HG03575 (cell line): ENCODE data around the gene B3GNT4.

Experiments
- ATAC-seq: cut with Tn5 transposase; IDR thresholded peaks from one replicate; pipeline ENCODE4 v1.9.1; 2021; ENCODE audit not compliant: unreplicated experiment, insufficient number of reproducible peaks, low FRiP score; ENCODE audit errors: extremely low read depth

B3GNT4 gene

DNA sequence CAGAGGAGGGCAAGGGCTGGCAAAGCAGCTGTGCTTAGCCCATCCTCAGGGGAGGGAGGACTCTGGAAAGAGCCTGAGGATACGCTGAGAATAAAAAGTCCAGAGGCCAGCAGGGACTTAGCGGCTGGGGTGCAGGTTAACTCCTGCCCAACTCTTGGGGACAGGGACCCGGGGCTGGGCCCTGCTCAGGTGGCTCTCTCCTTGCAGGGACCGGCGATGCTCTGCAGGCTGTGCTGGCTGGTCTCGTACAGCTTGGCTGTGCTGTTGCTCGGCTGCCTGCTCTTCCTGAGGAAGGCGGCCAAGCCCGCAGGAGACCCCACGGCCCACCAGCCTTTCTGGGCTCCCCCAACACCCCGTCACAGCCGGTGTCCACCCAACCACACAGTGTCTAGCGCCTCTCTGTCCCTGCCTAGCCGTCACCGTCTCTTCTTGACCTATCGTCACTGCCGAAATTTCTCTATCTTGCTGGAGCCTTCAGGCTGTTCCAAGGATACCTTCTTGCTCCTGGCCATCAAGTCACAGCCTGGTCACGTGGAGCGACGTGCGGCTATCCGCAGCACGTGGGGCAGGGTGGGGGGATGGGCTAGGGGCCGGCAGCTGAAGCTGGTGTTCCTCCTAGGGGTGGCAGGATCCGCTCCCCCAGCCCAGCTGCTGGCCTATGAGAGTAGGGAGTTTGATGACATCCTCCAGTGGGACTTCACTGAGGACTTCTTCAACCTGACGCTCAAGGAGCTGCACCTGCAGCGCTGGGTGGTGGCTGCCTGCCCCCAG is 2.8 kb downstream of the B3GNT4 start:
- no peak for ATAC-seq

DNA sequence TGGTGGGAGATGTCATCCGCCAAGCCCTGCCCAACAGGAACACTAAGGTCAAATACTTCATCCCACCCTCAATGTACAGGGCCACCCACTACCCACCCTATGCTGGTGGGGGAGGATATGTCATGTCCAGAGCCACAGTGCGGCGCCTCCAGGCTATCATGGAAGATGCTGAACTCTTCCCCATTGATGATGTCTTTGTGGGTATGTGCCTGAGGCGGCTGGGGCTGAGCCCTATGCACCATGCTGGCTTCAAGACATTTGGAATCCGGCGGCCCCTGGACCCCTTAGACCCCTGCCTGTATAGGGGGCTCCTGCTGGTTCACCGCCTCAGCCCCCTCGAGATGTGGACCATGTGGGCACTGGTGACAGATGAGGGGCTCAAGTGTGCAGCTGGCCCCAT is 3.5 kb downstream of the B3GNT4 start:
- ATAC-seq, result no peak

DNA sequence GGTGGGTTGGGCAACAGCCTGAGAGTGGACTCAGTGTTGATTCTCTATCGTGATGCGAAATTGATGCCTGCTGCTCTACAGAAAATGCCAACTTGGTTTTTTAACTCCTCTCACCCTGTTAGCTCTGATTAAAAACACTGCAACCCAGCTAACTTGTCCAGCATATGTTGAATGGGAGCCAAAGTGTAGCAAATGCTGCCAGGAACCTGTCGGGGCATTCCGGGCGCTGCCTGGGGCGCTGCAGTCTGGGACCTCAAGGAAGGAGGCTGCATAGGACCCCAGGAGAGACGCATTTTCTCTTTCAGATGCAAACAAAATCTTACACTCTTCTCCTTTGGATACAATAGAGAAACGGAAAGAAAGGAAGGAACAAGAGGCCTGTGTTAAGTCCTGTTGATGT is 3.9 kb downstream of the B3GNT4 start:
- no peak for ATAC-seq

DNA sequence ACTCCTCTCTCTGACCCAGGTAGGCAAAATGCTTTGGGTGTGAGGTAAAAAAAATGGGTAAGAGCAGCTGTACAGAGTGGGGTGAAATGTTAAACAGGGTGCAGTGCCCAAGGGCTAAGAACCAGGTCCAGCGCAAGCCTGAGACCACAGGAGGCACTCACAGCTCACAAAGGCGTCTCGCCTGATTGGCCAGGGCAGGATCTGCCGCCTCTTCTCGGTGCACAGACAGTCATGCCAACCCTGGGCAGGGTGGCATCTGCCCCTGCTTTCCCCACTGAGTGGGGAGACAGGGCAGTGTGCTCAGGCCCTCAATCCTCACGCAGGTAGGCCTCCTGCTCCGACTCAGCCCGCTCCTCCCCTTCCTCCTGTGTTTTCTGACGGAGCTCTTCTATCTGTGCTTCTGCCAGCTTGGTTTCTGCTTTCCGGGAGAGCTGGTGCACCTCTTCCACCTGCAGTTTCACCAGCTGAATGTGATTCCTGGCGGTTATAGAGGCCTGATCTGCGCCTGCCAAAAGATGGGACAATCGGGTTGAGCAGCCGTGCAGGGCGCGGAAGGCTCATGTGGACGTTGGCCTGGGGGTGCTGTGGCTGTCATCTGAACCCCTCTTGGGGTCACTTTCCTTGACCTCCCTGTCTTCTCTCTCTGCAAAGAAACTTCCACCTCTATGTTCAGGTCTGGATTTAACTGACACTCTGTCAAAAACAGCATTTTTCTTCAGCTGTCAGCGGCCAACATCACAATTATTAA is 4.7 kb downstream of the B3GNT4 start:
- ATAC-seq, result no peak

DNA sequence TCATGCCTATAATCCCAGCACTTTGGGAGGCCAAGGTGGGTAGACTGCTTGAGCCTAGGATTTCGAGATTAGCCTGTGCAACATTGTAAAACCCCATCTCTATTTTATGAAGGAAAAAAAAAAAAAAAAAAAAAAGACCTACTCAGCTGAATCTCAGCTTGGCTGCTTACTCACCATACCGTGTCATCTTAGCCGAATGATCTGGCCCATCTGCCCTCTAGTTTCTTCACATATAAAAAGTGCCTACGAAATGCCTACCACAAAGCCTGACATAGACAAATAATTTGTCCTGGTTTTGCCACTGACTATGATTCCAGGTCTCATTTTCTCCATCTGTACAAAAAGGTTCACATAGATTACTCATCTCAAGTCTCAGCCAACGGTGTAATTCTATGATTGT is 12.3 kb downstream of the B3GNT4 start:
- no peak for ATAC-seq

DNA sequence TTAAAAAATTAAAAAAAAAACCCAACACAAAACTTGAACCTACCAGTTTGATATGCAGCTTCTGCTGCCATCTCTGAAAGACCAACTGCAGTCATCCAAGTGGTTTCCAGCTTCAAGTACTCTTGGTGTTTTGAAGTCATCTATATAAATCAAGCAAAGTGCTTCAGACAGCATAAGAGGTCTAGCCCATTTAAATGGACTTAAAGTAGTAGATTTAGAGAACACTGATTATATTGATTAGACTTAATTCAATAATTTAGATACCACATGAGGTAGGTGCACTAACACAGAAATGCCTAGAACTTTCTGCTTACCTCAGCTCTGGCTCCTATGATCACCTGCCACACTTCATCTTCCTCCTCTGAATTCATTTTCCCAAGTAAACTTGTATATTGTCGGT is 12.9 kb downstream of the B3GNT4 start:
- ATAC-seq, result no peak

DNA sequence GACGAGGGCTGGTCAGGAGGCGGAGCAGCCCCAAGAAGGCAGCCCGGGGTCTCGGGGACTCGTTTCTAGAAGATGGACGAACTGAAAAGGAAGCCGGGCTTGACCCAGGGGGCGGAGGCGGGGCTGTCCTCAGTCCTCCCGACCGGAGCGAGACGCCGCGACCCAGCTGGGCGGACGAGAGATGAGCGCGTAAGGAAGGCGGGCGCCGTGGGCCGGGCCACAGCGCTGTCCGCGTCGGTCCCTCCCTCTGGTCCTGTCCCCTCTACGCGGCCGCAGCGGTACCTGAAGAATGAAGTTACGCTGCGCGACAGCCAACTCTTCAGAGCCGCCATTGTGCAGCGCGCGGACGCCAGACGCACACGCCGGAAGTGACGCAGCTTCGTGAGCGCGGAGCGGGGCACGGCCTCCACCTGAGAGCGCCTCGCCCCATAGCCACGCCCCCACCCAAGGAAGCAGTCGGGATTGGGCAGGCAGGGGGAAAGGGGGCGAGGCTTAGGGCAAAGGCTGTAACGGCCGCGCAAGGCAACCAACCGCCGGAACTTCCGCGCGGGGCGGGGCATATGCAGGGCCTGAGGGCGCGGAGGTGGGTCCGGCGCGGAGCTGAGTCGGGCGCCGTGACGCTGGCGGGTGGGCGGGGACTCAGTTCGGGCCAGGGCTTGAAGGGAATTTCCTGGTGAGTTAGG is 22.3 kb downstream of the B3GNT4 start, which contains the start of gene DIABLO:
TSS of gene DIABLO (minus strand) at position 370 of the 683 bp plus-strand sequence. CDS start at position 332, 38 bp downstream.
- ATAC-seq, result peak; percentile 59

DNA sequence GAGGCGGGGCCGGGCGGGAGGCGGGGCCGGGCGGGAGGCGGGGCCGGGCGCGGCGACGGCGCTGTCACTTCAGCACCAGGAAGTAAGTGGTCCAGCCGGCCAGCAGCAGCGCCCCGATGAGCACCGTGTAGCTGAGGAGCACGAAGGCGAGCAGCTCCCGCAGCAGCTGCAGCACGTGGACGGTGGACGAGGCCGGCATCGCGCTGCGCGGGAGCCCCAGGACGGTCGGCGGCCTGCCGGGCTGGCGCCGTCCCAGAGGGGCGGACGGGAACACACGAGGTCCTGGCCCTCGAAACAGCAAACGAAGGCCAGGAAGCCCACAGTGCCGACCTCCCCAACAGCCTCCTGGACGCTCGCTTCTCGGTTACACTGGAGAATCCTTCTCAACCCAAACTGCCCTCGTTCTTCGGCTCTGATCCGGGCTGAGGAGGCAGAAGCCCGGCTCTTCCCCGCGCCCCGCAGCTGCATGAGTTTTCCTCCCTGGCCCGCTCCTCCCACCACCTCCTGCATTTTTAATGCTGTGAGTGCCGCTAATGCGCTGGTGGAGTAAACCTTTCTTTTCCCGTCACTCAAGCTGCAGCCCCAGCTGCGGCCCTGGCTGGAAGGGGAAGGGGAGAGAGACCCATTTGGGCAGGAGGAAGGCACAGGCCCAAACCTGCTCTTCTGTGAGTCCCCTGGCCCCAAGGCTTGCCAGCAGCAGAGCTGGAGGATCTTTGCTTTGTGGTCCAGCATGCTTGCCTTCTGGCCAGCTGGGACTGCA is 23.0 kb downstream of the B3GNT4 start:
- ATAC-seq, result peak; percentile 5

DNA sequence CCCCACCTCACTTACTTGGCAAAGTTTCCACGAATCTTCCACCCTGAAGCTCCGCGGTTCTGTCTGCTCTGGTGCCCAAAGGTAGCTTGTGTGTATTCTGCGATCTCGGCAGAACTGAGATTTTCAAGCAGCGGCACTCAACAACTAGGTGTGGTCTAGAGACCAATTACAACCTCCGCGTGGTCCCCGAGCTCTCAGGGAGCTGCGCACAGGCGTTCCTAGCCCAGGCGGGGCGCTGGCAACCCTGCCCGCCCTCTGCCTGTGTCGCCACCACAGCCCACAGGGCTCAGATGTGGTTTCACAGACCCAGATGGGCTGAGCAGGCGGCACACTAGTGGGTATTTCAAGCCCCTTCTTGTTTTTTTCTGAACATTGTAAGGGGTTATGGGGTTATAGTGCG is 23.8 kb downstream of the B3GNT4 start:
- ATAC-seq, result no peak

DNA sequence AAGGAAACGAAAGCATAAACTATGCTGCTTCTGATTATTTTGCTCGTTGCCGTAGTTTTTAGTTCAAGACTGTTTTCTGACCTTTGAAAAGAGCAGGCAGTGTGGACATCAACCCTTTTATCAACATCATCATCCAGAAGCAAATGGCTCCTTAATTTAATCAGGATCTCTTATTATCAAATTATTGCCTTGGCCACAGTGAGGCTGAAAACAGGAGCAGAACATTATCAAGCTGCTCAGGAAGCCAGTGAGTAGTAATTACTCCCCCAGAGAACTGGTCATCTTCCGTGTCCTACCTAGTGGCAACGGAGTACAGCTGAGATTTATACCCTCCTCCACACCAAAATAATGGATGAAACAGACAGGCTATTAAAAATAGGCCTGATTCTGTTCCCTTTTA is 24.6 kb downstream of the B3GNT4 start:
- no peak for ATAC-seq

DNA sequence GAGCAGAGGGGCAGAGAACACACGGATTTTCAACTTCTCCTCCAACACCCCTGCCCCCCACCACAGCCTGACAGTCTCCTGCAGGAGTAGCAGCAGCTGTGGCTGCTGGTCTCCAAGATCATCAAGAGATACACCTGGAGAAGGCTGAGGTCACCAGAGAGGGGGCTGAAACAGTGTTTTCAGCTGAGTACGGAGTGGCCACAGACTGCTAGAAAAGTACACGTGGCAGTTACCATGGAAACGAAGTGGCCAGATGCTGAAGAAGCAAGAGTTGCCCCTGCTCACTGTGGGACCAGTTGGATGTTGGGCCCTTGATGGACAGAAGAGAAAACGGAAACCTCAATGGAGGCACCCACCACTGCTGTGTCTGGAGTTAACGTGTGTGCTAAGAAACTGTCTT is 27.3 kb downstream of the B3GNT4 start:
- ATAC-seq, result no peak

DNA sequence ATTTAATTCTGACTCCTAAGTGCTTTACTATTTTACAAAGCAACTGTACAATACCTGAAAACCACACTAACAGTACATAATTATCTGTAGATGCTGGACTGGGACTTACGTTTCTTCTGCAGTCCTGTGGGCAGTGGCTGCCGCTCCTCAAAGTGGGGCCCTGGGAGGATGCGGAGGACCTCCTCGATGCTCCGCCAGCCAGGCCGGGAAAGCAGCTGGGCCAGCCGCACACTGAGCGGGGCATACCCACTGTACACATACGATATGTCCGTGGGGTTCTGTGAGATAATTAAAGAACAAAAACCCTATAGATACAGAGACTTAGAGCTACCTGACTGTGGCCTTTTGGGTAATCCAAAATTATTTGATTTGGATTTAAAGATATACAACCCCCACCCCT is 29.2 kb downstream of the B3GNT4 start:
- no peak for ATAC-seq

DNA sequence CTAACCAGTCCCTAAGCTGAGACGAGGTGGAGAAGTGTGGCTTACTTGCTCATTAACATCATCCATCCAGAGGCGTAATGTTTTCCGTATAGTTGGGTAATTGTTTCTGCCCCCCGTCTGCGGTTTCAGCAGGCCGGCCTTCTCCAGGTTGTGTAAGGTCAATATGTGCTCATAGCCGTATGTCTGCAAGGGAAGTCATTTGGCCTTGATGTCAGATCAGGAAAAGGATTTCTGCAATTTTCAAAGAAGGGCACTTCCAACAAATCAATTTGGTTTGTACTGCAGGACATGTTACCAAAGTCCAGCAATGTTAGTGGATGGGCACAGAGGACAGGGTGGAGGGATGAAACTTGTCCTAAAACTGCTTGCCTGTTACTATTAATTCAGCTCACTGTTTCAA is 32.2 kb downstream of the B3GNT4 start:
- no peak for ATAC-seq

DNA sequence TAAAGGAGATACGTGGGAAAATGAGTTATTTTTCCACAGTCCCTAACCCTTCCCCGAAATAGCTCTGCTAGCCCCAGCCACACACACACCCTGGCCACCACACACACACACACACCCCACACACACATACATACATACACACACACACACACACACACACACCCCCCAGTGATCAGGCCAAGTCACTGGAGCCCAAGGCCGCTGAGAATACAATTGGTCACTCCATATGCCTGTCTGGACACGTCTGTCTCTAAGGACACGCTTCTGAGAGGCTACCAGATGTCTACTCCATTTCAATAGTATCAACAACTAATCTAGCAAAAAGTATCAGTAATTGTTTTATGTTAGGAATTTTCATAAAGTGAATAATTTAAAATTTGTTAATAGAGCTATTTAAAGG is 35.4 kb downstream of the B3GNT4 start:
- ATAC-seq, result no peak

DNA sequence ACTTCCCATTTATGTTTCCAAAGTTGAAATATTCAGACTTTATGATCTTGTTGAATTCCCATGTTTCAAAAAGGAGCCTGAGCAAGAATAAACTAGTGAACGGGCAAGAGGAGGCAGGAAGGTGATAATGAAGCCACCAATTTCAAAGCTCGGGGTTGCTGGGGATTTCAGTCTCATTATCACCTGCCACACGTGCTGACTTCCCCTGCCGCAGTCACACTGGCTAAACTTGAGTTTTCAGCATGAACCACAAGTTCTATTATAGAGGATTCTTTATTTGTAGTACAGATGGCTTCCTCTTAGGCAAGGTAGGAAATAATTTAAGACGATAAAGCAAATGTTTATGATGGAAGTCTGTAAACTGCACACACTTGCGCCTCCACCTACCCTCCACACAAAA is 40.5 kb downstream of the B3GNT4 start:
- no peak for ATAC-seq

DNA sequence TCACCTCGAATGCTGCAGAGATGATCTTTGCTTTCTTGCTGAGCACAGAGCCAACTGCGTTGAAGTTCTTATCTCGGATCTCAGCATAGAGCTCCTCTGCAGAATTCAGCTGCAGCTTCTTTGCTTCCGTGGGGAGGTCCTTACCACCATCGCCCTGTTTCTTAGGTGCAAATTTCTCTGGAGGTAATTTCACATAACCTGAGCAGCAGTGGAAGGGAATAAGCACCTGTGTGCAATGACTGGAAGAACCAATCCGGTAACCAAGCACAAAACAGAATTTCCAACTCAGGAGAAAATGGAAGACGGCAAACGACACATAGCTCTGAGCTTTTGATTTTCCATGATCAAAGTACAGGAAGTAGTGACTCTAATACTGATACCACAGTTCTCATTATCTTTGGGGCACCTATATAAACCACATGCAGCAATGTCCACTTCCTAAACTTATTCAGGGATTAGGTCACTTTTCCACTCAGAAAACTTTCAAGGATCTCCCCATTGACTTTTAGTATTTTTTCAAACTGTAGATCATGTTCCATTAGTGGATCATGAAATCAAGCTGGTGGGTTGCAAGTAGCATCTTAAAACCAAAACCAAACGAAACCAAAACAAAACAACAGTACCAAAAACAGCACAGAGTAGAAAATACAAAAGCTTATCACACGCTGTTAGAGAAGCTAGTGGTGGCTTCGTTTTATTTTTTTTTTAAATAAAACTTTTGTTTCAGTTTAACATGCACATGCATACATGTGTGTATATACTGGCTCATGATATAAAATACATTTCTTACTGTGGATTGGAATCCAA is 41.3 kb downstream of the B3GNT4 start:
- ATAC-seq, result no peak

DNA sequence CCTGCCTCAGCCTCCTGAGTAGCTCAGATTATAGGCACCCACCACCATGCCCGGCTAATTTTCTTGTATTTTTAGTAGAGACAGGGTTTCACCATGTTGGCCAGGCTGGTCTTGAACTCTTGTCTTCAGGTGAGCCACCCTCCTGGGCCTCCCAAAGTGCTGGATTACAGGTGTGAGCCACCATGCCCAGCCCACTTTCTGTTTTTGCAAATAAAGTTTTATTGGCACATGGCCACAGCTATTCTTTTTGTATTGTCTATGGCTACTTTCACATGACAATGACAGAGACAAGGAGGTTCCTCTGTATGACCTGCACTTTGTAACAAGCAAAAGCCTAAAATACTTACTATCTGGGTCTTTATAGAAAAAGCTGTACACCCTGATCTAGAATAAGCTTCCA is 42.0 kb downstream of the B3GNT4 start:
- ATAC-seq, result no peak

DNA sequence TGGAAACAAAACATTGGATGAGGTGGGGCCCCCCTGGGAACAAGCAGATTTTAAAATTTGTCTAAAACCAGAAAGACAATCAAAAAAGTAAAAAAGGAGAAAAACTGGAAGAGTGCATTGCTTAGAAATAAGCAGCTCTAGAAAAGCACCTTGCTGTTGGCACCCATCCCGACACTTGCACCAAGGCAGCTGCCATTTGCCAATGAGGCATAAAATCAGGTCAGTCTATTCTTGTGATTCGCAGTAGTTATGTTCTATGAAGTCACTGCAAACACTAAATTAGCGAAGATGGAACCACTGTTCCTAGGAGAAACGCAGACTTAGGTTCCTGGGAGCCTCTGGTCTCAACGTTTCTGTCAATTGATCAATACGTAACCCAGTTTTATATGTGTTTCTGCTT is 46.5 kb downstream of the B3GNT4 start:
- ATAC-seq, result no peak

DNA sequence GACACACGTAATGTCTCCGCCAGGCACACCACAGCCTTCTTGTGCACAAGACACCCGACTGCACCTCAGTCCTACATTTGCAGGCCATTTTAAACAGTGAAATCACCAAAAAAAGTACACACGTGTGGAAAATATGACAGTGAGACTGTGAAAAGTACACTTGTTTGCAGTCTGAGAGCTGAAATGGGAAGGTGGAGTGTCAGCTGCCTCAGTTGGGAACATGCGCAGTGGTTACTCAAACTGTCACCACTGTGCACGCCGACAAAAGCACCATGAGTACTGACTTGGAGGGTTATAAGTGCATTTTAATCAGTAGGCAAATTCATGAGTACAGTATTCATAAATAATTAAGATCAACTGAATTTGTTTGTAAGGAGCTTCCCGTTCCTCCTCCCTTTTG is 47.0 kb downstream of the B3GNT4 start:
- no peak for ATAC-seq
